ENCODE data around the gene NKX2-1.

The NKX2-1 gene

GRCh38 chr14:36517242-36518030 is 2.6 kb downstream of the NKX2-1 start:
- H3K4me3 ChIP-seq (ENCODE audit: low read depth, low read length), result no peak overlapping the region
- DNase-seq (ENCODE audit: low read depth), result no peak
- in situ Hi-C loops (cut with HindIII; ENCODE audit: low sequenced_read_pairs), result no loop called here
- no peak for TF ChIP-seq CTCF (IDR thresholded peaks at IDR 0.05; ENCODE audit: low read depth, low read length, missing control alignments)

- TF ChIP-seq CTCF (IDR thresholded peaks at IDR 0.05; ENCODE audit: low read depth, low read length, missing control alignments), result no peak
- in situ Hi-C loops (cut with HindIII; ENCODE audit: low sequenced_read_pairs), result no loop called here
- H3K4me3 ChIP-seq (ENCODE audit: low read depth, low read length), result no peak overlapping the region
- DNase-seq (ENCODE audit: low read depth), result no peak
These were observed 3.3 kb downstream of the NKX2-1 start for GRCh38 chr14:36516719-36517241.

- in situ Hi-C loops (cut with HindIII; ENCODE audit: low sequenced_read_pairs), result no loop called here
- no peak for DNase-seq (ENCODE audit: low read depth)
These were observed 3.9 kb downstream of the NKX2-1 start for GRCh38 chr14:36515896-36516718.

GRCh38 chr14:36515105-36515593 is 4.9 kb downstream of the NKX2-1 start:
- DNase-seq (ENCODE audit: low read depth), result no peak
- H3K4me3 ChIP-seq (ENCODE audit: low read depth, low read length), result no peak overlapping the region
- no peak for TF ChIP-seq CTCF (IDR thresholded peaks at IDR 0.05; ENCODE audit: low read depth, low read length, missing control alignments)
- in situ Hi-C loops (cut with HindIII; ENCODE audit: low sequenced_read_pairs), result no loop called here

More at GRCh38 chr14:36515896-36516718, 3.9 kb downstream of the NKX2-1 start:
- no peak for TF ChIP-seq CTCF (IDR thresholded peaks at IDR 0.05; ENCODE audit: low read depth, low read length, missing control alignments)
- H3K4me3 ChIP-seq (ENCODE audit: low read depth, low read length), result no peak overlapping the region

- TF ChIP-seq CTCF (IDR thresholded peaks at IDR 0.05; ENCODE audit: low read depth, low read length, missing control alignments), result no peak
- in situ Hi-C loops (cut with HindIII; ENCODE audit: low sequenced_read_pairs), result no loop called here
- DNase-seq (ENCODE audit: low read depth), result no peak
- H3K4me3 ChIP-seq (ENCODE audit: low read depth, low read length), result no peak overlapping the region
These were observed 5.5 kb downstream of the NKX2-1 start for GRCh38 chr14:36514278-36515104.

Measured in astrocyte of the cerebellum (primary cell).